MM.1S (cell line): ENCODE results near the gene UGT1A4.

Experiments
- DNase-seq: peaks from one replicate; pipeline ENCODE4 v3.0.0-alpha.2; 2015
- H2AFZ ChIP-seq: fragments of 300-600 bp; sonication (generic); 2 replicates; pipeline ENCODE4 v1.6.0; 2016; ENCODE audit warnings: antibody characterized with exemption, low read length
- H3F3A ChIP-seq: fragments of 300-600 bp; sonication (generic); 2 replicates; pipeline ENCODE4 v1.6.1; 2016; ENCODE audit warnings: mild to moderate bottlenecking, antibody characterized with exemption, low read length, moderate library complexity, mixed read lengths; ENCODE audit not compliant: insufficient read depth
- H3K27ac ChIP-seq: fragments of 300-600 bp; sonication (generic); 2 replicates; pipeline ENCODE4 v1.5.1; 2016; ENCODE audit warnings: mild to moderate bottlenecking, low read length
- H3K27me3 ChIP-seq: fragments of 300-600 bp; sonication (generic); replicated peaks from 2 replicates; pipeline ENCODE4 v1.6.0; 2016; ENCODE audit warnings: low read length; ENCODE audit not compliant: insufficient read depth
- H3K36me3 ChIP-seq: fragments of 300-600 bp; sonication (generic); replicated peaks from 2 replicates; pipeline ENCODE4 v1.6.1; 2016; ENCODE audit warnings: mild to moderate bottlenecking, low read length, mixed read lengths; ENCODE audit not compliant: insufficient read depth
- H3K4me1 ChIP-seq: fragments of 300-600 bp; sonication (generic); 2 replicates; pipeline ENCODE4 v1.6.1; 2016; ENCODE audit warnings: low read length, mixed read lengths
- H3K4me2 ChIP-seq: fragments of 300-600 bp; sonication (generic); 2 replicates; pipeline ENCODE4 v1.6.0; 2016; ENCODE audit warnings: low read depth, low read length
- H3K4me3 ChIP-seq: fragments of 300-600 bp; sonication (generic); 2 replicates; pipeline ENCODE4 v1.5.1; 2016; ENCODE audit warnings: low read length, mixed read lengths
- H3K79me2 ChIP-seq: fragments of 300-600 bp; sonication (generic); 2 replicates; pipeline ENCODE4 v1.6.1; 2016; ENCODE audit warnings: mixed run types, low read length, mixed read lengths
- H3K9ac ChIP-seq: fragments of 300-600 bp; sonication (generic); 2 replicates; pipeline ENCODE4 v1.6.1; 2016; ENCODE audit warnings: low read length, mixed read lengths
- H3K9me2 ChIP-seq: fragments of 300-600 bp; sonication (generic); replicated peaks from 2 replicates; pipeline ENCODE4 v1.6.1; 2016; ENCODE audit warnings: mild to moderate bottlenecking, low read length, mixed read lengths; ENCODE audit not compliant: insufficient read depth
- H3K9me3 ChIP-seq: fragments of 300-600 bp; sonication (generic); replicated peaks from 2 replicates; pipeline ENCODE4 v1.6.1; 2016; ENCODE audit warnings: mild to moderate bottlenecking, low read length, mixed read lengths; ENCODE audit not compliant: insufficient read depth
- H4K20me1 ChIP-seq: fragments of 300-600 bp; sonication (generic); 2 replicates; pipeline ENCODE4 v1.6.1; 2016; ENCODE audit warnings: mild to moderate bottlenecking, low read length, moderate library complexity, mixed read lengths; ENCODE audit not compliant: insufficient read depth
- CTCF ChIP-seq: fragments of 300-600 bp; sonication (generic); IDR thresholded peaks from 2 replicates; pipeline ENCODE4 v1.5.1; 2016; ENCODE audit warnings: antibody characterized with exemption, low read length, mixed read lengths
- EZH2 ChIP-seq: fragments of 300-600 bp; sonication (generic); optimal IDR thresholded peaks from 2 replicates; pipeline ENCODE3; 2017; ENCODE audit warnings: low read depth, mild to moderate bottlenecking, antibody characterized with exemption, low read length, mixed read lengths
- EZH2phosphoT487 ChIP-seq: fragments of 300-600 bp; sonication (generic); IDR thresholded peaks from 2 replicates; pipeline ENCODE4 v1.6.1; 2018; ENCODE audit warnings: antibody characterized with exemption, low read length

The UGT1A4 gene

GRCh38 chr2:233791151-233791882 is 72.8 kb downstream of the UGT1A4 start:
- no peaks in the 10 kb centered on the region for H3K4me1 ChIP-seq
- no peaks in the 10 kb centered on the region for H4K20me1 ChIP-seq
- H3K9me3 ChIP-seq: no peaks in the 10 kb centered on the region
- H3K4me2 ChIP-seq: no peak overlapping the region
- no peak overlapping the region for H3K27ac ChIP-seq
- H2AFZ ChIP-seq: no peak overlapping the region
- no peaks in the 10 kb centered on the region for H3K79me2 ChIP-seq
- no peak for DNase-seq
- H3K36me3 ChIP-seq: no peaks in the 10 kb centered on the region
- no peaks in the 10 kb centered on the region for H3F3A ChIP-seq
- TF ChIP-seq EZH2 (no peak), EZH2phosphoT487 (no peak), CTCF (no peak)
- no peaks in the 10 kb centered on the region for H3K9me2 ChIP-seq
- H3K9ac ChIP-seq: no peak overlapping the region
- H3K27me3 ChIP-seq: no peaks in the 10 kb centered on the region
- no peak overlapping the region for H3K4me3 ChIP-seq

GRCh38 chr2:233791883-233792329 is 73.4 kb downstream of the UGT1A4 start:
- Histone ChIP-seq H3K27ac (no peak overlapping the region), H3K4me2 (no peak overlapping the region), H4K20me1 (no peaks in the 10 kb centered on the region), H3F3A (no peaks in the 10 kb centered on the region), H3K9me2 (no peaks in the 10 kb centered on the region), H3K79me2 (no peaks in the 10 kb centered on the region), H3K4me1 (no peaks in the 10 kb centered on the region), H3K27me3 (no peaks in the 10 kb centered on the region), H2AFZ (no peak overlapping the region), H3K9ac (no peak overlapping the region), H3K4me3 (no peak overlapping the region), H3K9me3 (no peaks in the 10 kb centered on the region), H3K36me3 (no peaks in the 10 kb centered on the region)
- TF ChIP-seq EZH2 (no peak), CTCF (no peak), EZH2phosphoT487 (no peak)
- DNase-seq: no peak

- no peaks in the 10 kb centered on the region for H3K9me3 ChIP-seq
- no peak for DNase-seq
Measured at GRCh38 chr2:233792720-233793119, 74.2 kb downstream of the UGT1A4 start.

More at GRCh38 chr2:233792720-233793119, 74.2 kb downstream of the UGT1A4 start:
- Histone ChIP-seq H3K27me3 (no peaks in the 10 kb centered on the region), H3K4me2 (no peak overlapping the region), H3K79me2 (no peaks in the 10 kb centered on the region), H3F3A (no peaks in the 10 kb centered on the region), H3K27ac (no peak overlapping the region), H3K4me1 (no peaks in the 10 kb centered on the region), H3K4me3 (no peak overlapping the region), H3K9me2 (no peaks in the 10 kb centered on the region), H3K9ac (no peak overlapping the region), H4K20me1 (no peaks in the 10 kb centered on the region), H3K36me3 (no peaks in the 10 kb centered on the region), H2AFZ (no peak overlapping the region)
- no peak for TF ChIP-seq EZH2
- no peak for TF ChIP-seq EZH2phosphoT487
- no peak for TF ChIP-seq CTCF
